Transverse colon (tissue), 4 donors: ENCODE data around the gene HIPK2. TPM values are rescaled to one million over a fixed set of nuclear protein-coding genes. Genes with fewer than 3 reads are reported as not detected.
"Not testable (repeated sequence)": the region's sequence is repeated elsewhere in the genome, so short reads cannot be mapped to it uniquely, and the experiment has no call there.

Experiments used
- DNase-seq: peaks from one replicate; pipeline ENCODE4 v3.0.0-alpha.2; 2019
- H3K27ac ChIP-seq, 4 donors: fragments of 200-600 bp; sonication (generic); 2 replicates each; pipeline ENCODE4 v1.5.1; 2016 to 2018; ENCODE audit warnings: inconsistent platforms in 4 of 4
- H3K27me3 ChIP-seq: fragments of 200-600 bp; sonication (generic); 2 replicates; pipeline ENCODE4 v1.5.1; 2017; ENCODE audit warnings: inconsistent platforms
- H3K36me3 ChIP-seq, 4 donors: fragments of 200-600 bp; sonication (generic); 2 replicates each; pipeline ENCODE4 v1.5.1; 2017 to 2019; ENCODE audit warnings: inconsistent platforms in 4 of 4
- H3K4me1 ChIP-seq, 4 donors: fragments of 200-600 bp; sonication (generic); 2 replicates each; pipeline ENCODE4 v1.5.1; 2017 to 2020; ENCODE audit warnings: inconsistent platforms in 4 of 4
- H3K4me3 ChIP-seq, 4 donors: fragments of 200-600 bp; sonication (generic); 1 replicate in 1 of 4; 2 replicates in 3 of 4; pipeline versions ENCODE4 v1.5.1 to v1.6.1; 2017 to 2019; ENCODE audit warnings: inconsistent platforms in 4 of 4
- H3K9me3 ChIP-seq, 2 donors: fragments of 200-600 bp; sonication (generic); 2 replicates each; pipeline ENCODE4 v1.5.1; 2017 to 2019; ENCODE audit warnings: inconsistent platforms in 2 of 2
- CTCF ChIP-seq, 5 experiments: fragments of 200-600 bp in 3 of 5; fragments of 450-650 bp in 2 of 5; sonication (generic) in 3 of 5; IDR thresholded peaks; 1 replicate in 2 of 5; 2 replicates in 3 of 5; pipeline ENCODE4 v1.5.1; 2016 to 2017; ENCODE audit warnings: antibody characterized with exemption in 5 of 5, inconsistent platforms in 3 of 5, mild to moderate bottlenecking in 2 of 5, moderate library complexity in 1 of 5
- EP300 ChIP-seq: sonication (generic); formaldehyde crosslinking; IDR thresholded peaks from one replicate; pipeline ENCODE4 v1.6.1; 2017; ENCODE audit warnings: antibody characterized with exemption, low read depth
- POLR2A ChIP-seq: fragments of 450-650 bp; IDR thresholded peaks from one replicate; pipeline ENCODE4 v1.6.1; 2016; ENCODE audit warnings: antibody characterized with exemption, mild to moderate bottlenecking, moderate library complexity
- POLR2AphosphoS5 ChIP-seq, 3 donors: sonication (generic); formaldehyde crosslinking; IDR thresholded peaks; one replicate each; pipeline ENCODE4 v1.6.1; 2016; ENCODE audit warnings: antibody characterized with exemption in 3 of 3
- WGBS, 2 donors: methylation state at CpG; one replicate each; pipeline ENCODE4 v1.1.5; 2018; ENCODE audit warnings: low coverage in 1 of 2; 5-methylcytosine and 5-hydroxymethylcytosine counted together
- in situ Hi-C, 4 donors: fragments of 200-750 bp; cut with MboI; loops; one replicate each; pipeline versions ENCODE4 v1.15.0 to v1.15.1; 2017; ENCODE audit warnings: low sequenced_read_pairs in 3 of 4, low pct_ligation_motif_present in 1 of 4, low pct_unique_long_range_greater_than_20kb in 1 of 4
- intact Hi-C: fragments of 100-400 bp; cut with DNase I; formaldehyde crosslinking; loops from one replicate; pipeline ENCODE4 v1.15.1; 2023; ENCODE audit warnings: low total_unique reads
- total RNA-seq, 4 donors: library from RNA; depleted of rRNA; stranded (reverse); fragments of >200 nt; gene quantifications; one replicate each; pipeline ENCODE4 v1.1.0, GENCODE V29; 2016

The HIPK2 gene
- total RNA-seq, 4 donors from 2014 or later = 27.3 to 40.3 (median 33.6) TPM

GRCh38 chr7:139674341-139674740 lies 103.5 kb downstream of the HIPK2 start:
- no peaks in the 10 kb centered on the region for H3K36me3 ChIP-seq

GRCh38 chr7:139673762-139674161 lies 104.0 kb downstream of the HIPK2 start:
- peak overlapping the region in 2 of 4 donors; percentile 48 to 58 for H3K27ac ChIP-seq
- H3K9me3 ChIP-seq = no peaks in the 10 kb centered on the region
- TF ChIP-seq EP300 (no peak), POLR2A (no peak), POLR2AphosphoS5 (IDR thresholded peaks at IDR 0.05) (no peak), CTCF (IDR thresholded peaks at IDR 0.05) (no peak)
- H3K4me1 ChIP-seq = peaks cover 0 to 6% (median 2%) of the 10 kb centered on the region in 4 donors
- in situ Hi-C loops (no loop called here), intact Hi-C loops (no loop called here)
- H3K4me3 ChIP-seq = no peak overlapping the region
- DNase-seq = no peak
- WGBS, 2 donors = 88 to 89% methylated on average over 5 to 6 of the region's 6 CpGs
- no peaks in the 10 kb centered on the region for H3K36me3 ChIP-seq
- H3K27me3 ChIP-seq = no peaks in the 10 kb centered on the region

More at GRCh38 chr7:139674341-139674740, 103.5 kb downstream of the HIPK2 start:
- TF ChIP-seq POLR2AphosphoS5 (IDR thresholded peaks at IDR 0.05) = no peak
- no peak for TF ChIP-seq EP300
- no peak for TF ChIP-seq CTCF (IDR thresholded peaks at IDR 0.05)
- no peak for TF ChIP-seq POLR2A
- intact Hi-C loops = no loop called here
- H3K4me1 ChIP-seq = peaks cover 0 to 8% (median 3%) of the 10 kb centered on the region in 4 donors
- WGBS, 2 donors = 93 to 94% methylated on average over 10 of the region's 10 CpGs
- H3K9me3 ChIP-seq = no peaks in the 10 kb centered on the region
- H3K27me3 ChIP-seq = no peaks in the 10 kb centered on the region
- H3K4me3 ChIP-seq = no peak overlapping the region
- DNase-seq = no peak
- no peak overlapping the region for H3K27ac ChIP-seq
- in situ Hi-C loops = no loop called here

GRCh38 chr7:139673230-139673629 lies 104.6 kb downstream of the HIPK2 start:
- Histone ChIP-seq H3K4me1 (peaks cover 0 to 6% (median 2%) of the 10 kb centered on the region in 4 donors), H3K27me3 (no peaks in the 10 kb centered on the region), H3K9me3 (no peaks in the 10 kb centered on the region), H3K27ac (peak overlapping the region; percentile 12 to 58 (median 32)), H3K4me3 (no peak overlapping the region), H3K36me3 (no peaks in the 10 kb centered on the region)
- TF ChIP-seq POLR2A (no peak), POLR2AphosphoS5 (IDR thresholded peaks at IDR 0.05) (no peak), CTCF (IDR thresholded peaks at IDR 0.05) (no peak), EP300 (no peak)
- in situ Hi-C loops = no loop called here
- peak; percentile 35 for DNase-seq
- intact Hi-C loops = no loop called here
- WGBS, 2 donors = 77 to 88% methylated on average over 3 to 5 of the region's 5 CpGs

- TF ChIP-seq POLR2AphosphoS5 (IDR thresholded peaks at IDR 0.05) (no peak), EP300 (no peak), CTCF (IDR thresholded peaks at IDR 0.05) (no peak), POLR2A (no peak)
- WGBS, 2 donors = 90 to 94% methylated on average over 3 of the region's 3 CpGs
- H3K4me3 ChIP-seq = no peak overlapping the region
- in situ Hi-C loops = no loop called here
- no peak for DNase-seq
- no peak overlapping the region for H3K27ac ChIP-seq
- H3K4me1 ChIP-seq = peaks cover 0 to 6% (median 2%) of the 10 kb centered on the region in 4 donors
- intact Hi-C loops = no loop called here
- no peaks in the 10 kb centered on the region for H3K9me3 ChIP-seq
- H3K27me3 ChIP-seq = no peaks in the 10 kb centered on the region
- no peaks in the 10 kb centered on the region for H3K36me3 ChIP-seq
Observed at GRCh38 chr7:139671967-139672366, 105.8 kb downstream of the HIPK2 start.

GRCh38 chr7:139670662-139671061 lies 107.1 kb downstream of the HIPK2 start:
- 92 to 95% methylated on average over 4 to 7 of the region's 7 CpGs for WGBS, 2 donors
- DNase-seq, H3K27me3 ChIP-seq, H3K9me3 ChIP-seq, in situ Hi-C loops, H3K4me3 ChIP-seq, intact Hi-C loops, H3K36me3 ChIP-seq, H3K27ac ChIP-seq, H3K4me1 ChIP-seq: not testable (repeated sequence)
